Neutrophil (primary cell): ENCODE data around the gene IFNE.

Source experiments
- H3K27ac ChIP-seq: fragments of 200-600 bp; sonication (generic); 2 replicates; pipeline ENCODE4 v1.5.1; 2016; ENCODE audit warnings: mild to moderate bottlenecking, moderate library complexity
- H3K27me3 ChIP-seq: fragments of 200-600 bp; sonication (generic); 2 replicates; pipeline ENCODE4 v1.6.0; 2016; ENCODE audit warnings: mild to moderate bottlenecking
- H3K36me3 ChIP-seq: fragments of 200-600 bp; sonication (generic); 2 replicates; pipeline ENCODE4 v1.5.1; 2017
- H3K4me1 ChIP-seq, 2 experiments: fragments of 200-600 bp in 1 of 2; sonication (generic) in 1 of 2; 1 replicate in 1 of 2; 2 replicates in 1 of 2; pipeline versions ENCODE4 v1.5.1 to v1.6.1; 2013 to 2016; ENCODE audit warnings: low read depth in 1 of 2, low read length in 1 of 2, mild to moderate bottlenecking in 1 of 2, moderate library complexity in 1 of 2; ENCODE audit not compliant: control insufficient read depth in 1 of 2, insufficient read depth in 1 of 2
- H3K4me3 ChIP-seq, 2 experiments: fragments of 200-600 bp in 1 of 2; sonication (generic) in 1 of 2; 1 replicate in 1 of 2; 2 replicates in 1 of 2; pipeline ENCODE4 v1.5.1; 2013 to 2016; ENCODE audit warnings: low read depth in 1 of 2, low read length in 1 of 2, mild to moderate bottlenecking in 1 of 2, moderate library complexity in 1 of 2
- H3K9me3 ChIP-seq: fragments of 200-600 bp; sonication (generic); 2 replicates; pipeline ENCODE4 v1.5.1; 2016
- TF ChIP-seq, protein P1 (sequence below): fragments of 200-600 bp; sonication (generic); IDR thresholded peaks from 2 replicates; pipeline ENCODE4 v1.5.1; 2016; ENCODE audit warnings: antibody characterized with exemption

The IFNE gene

DNA sequence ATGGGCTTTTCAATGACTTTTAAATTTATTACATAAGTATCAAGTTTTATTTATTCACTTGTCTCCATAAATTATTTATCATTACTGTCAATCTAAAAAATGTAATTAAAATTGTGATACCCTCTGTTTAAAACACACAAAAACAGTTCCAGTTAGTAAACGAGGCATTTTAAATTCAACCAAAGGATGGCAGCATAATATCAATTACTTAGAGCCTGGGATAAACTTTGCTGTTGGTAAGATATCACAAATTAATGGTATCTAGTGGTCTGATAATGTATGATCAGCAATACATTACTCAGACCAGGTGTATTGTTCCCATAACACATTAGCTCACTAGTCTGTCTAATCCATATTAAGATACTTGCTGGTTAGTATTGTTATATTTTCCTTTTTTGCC, 9.6 kb upstream of the IFNE start:
- no peak overlapping the region for H3K27ac ChIP-seq
- H3K27me3 ChIP-seq: peaks cover 6% of the 10 kb centered on the region
- no peaks in the 10 kb centered on the region for H3K9me3 ChIP-seq
- no peaks in the 10 kb centered on the region for H3K4me1 ChIP-seq
- H3K36me3 ChIP-seq: no peaks in the 10 kb centered on the region
- TF ChIP-seq, protein P1, sequence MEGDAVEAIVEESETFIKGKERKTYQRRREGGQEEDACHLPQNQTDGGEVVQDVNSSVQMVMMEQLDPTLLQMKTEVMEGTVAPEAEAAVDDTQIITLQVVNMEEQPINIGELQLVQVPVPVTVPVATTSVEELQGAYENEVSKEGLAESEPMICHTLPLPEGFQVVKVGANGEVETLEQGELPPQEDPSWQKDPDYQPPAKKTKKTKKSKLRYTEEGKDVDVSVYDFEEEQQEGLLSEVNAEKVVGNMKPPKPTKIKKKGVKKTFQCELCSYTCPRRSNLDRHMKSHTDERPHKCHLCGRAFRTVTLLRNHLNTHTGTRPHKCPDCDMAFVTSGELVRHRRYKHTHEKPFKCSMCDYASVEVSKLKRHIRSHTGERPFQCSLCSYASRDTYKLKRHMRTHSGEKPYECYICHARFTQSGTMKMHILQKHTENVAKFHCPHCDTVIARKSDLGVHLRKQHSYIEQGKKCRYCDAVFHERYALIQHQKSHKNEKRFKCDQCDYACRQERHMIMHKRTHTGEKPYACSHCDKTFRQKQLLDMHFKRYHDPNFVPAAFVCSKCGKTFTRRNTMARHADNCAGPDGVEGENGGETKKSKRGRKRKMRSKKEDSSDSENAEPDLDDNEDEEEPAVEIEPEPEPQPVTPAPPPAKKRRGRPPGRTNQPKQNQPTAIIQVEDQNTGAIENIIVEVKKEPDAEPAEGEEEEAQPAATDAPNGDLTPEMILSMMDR: no peak
- no peak overlapping the region for H3K4me3 ChIP-seq

DNA sequence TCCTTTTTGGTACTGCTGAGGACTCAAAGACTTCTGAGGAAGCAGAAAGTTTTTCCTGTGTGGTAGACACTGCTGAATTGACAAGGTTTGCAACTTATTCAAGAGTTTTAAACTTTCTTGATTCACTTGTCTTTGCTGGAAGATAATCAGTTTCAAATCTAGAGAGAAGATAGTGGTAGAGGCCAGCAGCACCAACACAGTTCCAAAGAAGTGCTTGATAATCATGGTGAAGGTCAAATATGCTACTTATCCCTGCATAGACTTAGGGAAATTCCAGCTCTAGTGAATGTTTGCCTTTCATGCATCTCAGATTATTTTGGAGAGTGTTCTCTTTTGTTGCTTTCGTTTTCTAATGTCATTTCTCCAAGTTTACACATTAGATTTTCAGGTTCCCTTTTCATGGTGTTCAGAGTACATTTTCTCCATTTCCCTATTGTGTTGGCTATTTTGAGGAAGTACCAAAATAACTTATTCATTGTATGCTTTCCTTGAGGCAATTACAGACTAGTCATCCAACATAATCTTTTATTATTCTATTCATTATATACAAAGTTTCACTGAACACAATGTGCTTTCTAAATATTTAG, 550 bp downstream of the IFNE start:
- no peaks in the 10 kb centered on the region for H3K27me3 ChIP-seq
- H3K36me3 ChIP-seq: no peaks in the 10 kb centered on the region
- peak overlapping the region; percentile 67 for H3K27ac ChIP-seq
- TF ChIP-seq, protein P1: no peak
- no peaks in the 10 kb centered on the region for H3K9me3 ChIP-seq
- peaks cover 5 to 11% of the 10 kb centered on the region in 2 experiments for H3K4me1 ChIP-seq
- H3K4me3 ChIP-seq: no peak overlapping the region

DNA sequence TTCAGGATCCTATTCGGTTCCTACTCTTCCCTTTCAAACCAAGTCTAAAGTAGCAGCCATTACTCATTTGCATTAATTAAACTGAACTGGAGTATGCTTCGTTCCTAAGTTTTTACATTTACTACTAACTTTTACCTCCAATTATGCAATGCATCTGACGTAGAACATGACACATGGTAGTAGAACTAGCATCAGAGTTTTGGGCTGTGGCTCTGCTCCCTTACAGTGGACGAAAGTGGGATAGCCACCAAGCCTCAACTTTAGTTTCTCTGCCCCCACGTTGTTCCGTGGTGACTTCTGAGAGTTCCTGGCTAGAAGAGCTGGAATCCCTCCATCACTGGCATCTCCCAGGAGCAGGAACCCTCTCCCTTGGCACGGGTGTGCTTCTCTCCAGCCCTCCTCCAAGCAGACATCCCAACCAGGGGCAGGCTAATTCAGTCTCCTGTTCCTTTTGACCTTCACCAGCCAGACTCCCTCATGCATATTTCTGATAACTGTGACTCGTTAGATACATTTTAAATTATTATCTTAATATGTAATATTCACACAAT, 2.9 kb downstream of the IFNE start:
- TF ChIP-seq, protein P1: no peak
- Histone ChIP-seq H3K4me1 (peaks cover 5 to 11% of the 10 kb centered on the region in 2 experiments), H3K27ac (no peak overlapping the region), H3K27me3 (no peaks in the 10 kb centered on the region), H3K4me3 (no peak overlapping the region), H3K9me3 (no peaks in the 10 kb centered on the region), H3K36me3 (no peaks in the 10 kb centered on the region)

DNA sequence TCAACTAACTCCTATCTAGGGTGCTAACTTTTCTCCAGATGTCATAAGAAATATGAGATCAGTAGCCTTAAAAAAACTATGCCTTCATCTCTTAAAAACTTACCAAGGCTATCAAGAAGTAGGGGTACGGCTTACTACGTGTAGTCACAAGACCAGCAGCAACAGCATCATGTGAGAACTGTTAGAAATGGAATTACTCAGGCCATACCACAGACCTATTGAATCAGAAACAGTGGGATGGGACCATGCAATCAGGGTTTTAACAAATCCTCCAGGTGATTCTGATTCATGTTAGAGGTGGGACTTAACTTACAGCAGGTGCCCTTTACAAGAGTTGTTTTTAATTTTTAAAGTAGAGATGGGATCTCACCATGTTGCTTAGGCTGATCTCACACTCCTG, 4.6 kb downstream of the IFNE start:
- Histone ChIP-seq H3K4me1 (peaks cover 5 to 11% of the 10 kb centered on the region in 2 experiments), H3K36me3 (no peaks in the 10 kb centered on the region), H3K27ac (no peak overlapping the region), H3K9me3 (no peaks in the 10 kb centered on the region), H3K27me3 (no peaks in the 10 kb centered on the region), H3K4me3 (no peak overlapping the region)
- TF ChIP-seq, protein P1: no peak

DNA sequence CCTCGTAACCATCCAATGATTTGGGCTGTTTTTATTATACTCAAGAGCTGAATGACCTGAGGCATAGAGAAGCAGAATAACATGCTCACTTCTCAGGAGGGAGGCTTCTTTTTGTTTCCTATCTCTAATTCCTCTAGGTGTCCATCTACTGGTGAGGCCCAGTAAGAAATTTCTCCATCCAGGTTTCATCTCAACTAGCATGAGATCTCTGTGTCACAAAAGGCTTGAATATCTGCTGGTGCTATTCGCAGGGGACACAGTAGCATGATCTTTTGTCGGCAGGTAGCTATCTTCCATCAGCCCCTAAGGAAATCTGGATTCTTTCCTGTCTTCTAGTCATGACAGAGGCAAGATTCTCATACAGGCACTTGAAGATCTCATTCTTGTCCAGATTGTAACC, 8.9 kb downstream of the IFNE start:
- no peaks in the 10 kb centered on the region for H3K36me3 ChIP-seq
- TF ChIP-seq, protein P1: no peak
- H3K4me3 ChIP-seq: no peak overlapping the region
- no peaks in the 10 kb centered on the region for H3K4me1 ChIP-seq
- H3K27ac ChIP-seq: no peak overlapping the region
- H3K27me3 ChIP-seq: peaks cover under 1% of the 10 kb centered on the region
- no peaks in the 10 kb centered on the region for H3K9me3 ChIP-seq
